ENCODE data around the gene INPP5F.

INPP5F gene

DNA sequence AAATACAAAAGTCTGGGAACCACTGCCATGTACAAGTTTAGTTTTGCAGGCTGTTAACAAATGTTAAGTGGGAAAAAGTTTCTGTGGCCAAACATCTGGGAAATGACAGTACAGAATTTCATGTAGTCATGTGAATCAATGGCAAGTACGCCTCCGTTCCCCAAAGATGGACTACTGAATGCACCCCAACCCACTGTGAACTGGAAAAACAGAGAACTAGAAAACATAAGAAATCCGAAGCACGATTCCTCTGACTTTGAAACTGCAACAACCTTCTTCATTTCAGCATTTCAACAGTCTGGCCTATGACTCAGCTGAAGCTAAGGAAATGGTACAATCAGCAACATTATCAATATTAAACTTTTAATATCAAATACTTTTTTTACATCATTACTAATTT, 105.0 kb downstream of the INPP5F start:
- Histone ChIP-seq H3K23ac (ENCODE audit: low read length) (no peak overlapping the region), H3K4me1 (ENCODE audit: control insufficient read depth in 1 of 2, insufficient read depth in 2 of 2, low read length in 2 of 2) (peaks cover 0 to 2% of the 10 kb centered on the region in 2 experiments), H3K9ac (ENCODE audit: low read length) (no peak overlapping the region), H3K18ac (ENCODE audit: low read length) (no peak overlapping the region), H2BK12ac (ENCODE audit: low read length) (no peak overlapping the region), H2AFZ (ENCODE audit: insufficient read depth, low read length, poor library complexity) (no peak overlapping the region), H3K4me3 (ENCODE audit: low read depth, low read length) (no peak overlapping the region), H2BK120ac (ENCODE audit: insufficient read depth, low read length, poor library complexity) (no peak overlapping the region), H3K36me3 (ENCODE audit: control insufficient read depth in 1 of 2, insufficient read depth in 2 of 2, low read length in 2 of 2) (peaks cover 18 to 41% of the 10 kb centered on the region in 2 experiments), H3K4me2 (ENCODE audit: low read length) (no peak overlapping the region), H3K27ac (ENCODE audit: low read depth, low read length) (no peak overlapping the region), H3K9me3 (ENCODE audit: insufficient read depth, low read depth, low read length) (no peaks in the 10 kb centered on the region), H2BK5ac (ENCODE audit: low read depth, low read length, poor library complexity) (no peak overlapping the region), H4K8ac (ENCODE audit: low read depth, low read length) (no peak overlapping the region), H3K27me3 (ENCODE audit: insufficient read depth, low read length) (no peaks in the 10 kb centered on the region), H2AK5ac (ENCODE audit: low read length) (no peak overlapping the region), H4K91ac (ENCODE audit: low read depth, low read length) (no peak overlapping the region), H3K4ac (ENCODE audit: low read depth, low read length) (no peak overlapping the region), H4K12ac (ENCODE audit: low read depth, low read length) (no peak overlapping the region), H3K14ac (ENCODE audit: low read length) (no peak overlapping the region), H3K79me1 (ENCODE audit: low read length) (no peaks in the 10 kb centered on the region), H3K79me2 (ENCODE audit: control insufficient read depth, insufficient read depth, low read length, poor library complexity) (no peaks in the 10 kb centered on the region)
- no peak for DNase-seq
- WGBS (ENCODE audit: extremely low coverage, insufficient coverage, insufficient read length) = no CpG with 5 or more reads among the region's 4 CpGs

DNA sequence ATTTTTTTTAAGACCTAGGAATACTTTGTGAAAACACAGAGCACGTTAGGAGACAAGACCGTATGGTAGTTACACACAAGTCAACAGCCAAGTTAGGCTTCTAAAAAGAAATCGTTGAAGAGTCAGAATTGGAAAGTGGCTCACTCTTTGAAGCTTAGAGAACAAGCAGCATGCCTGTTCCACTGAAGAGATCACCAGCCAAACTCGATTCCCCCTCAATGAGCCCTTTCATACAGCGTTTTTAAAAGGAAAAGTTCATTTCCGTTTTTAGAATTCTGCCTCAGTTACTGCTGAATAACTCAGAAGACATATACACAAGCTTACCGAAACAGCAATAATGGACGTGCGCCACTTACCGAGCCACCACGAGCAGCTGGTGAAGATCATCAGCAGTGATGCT, 105.8 kb downstream of the INPP5F start:
- H3K27me3 ChIP-seq (ENCODE audit: insufficient read depth, low read length) = no peaks in the 10 kb centered on the region
- H3K27ac ChIP-seq (ENCODE audit: low read depth, low read length) = no peak overlapping the region
- H2AK5ac ChIP-seq (ENCODE audit: low read length) = no peak overlapping the region
- no peak overlapping the region for H4K8ac ChIP-seq (ENCODE audit: low read depth, low read length)
- no peak overlapping the region for H3K9ac ChIP-seq (ENCODE audit: low read length)
- H4K91ac ChIP-seq (ENCODE audit: low read depth, low read length) = no peak overlapping the region
- no peak overlapping the region for H3K18ac ChIP-seq (ENCODE audit: low read length)
- H3K14ac ChIP-seq (ENCODE audit: low read length) = no peak overlapping the region
- H2BK12ac ChIP-seq (ENCODE audit: low read length) = no peak overlapping the region
- peaks cover 0 to 2% of the 10 kb centered on the region in 2 experiments for H3K4me1 ChIP-seq (ENCODE audit: control insufficient read depth in 1 of 2, insufficient read depth in 2 of 2, low read length in 2 of 2)
- no peak overlapping the region for H3K4ac ChIP-seq (ENCODE audit: low read depth, low read length)
- no peak overlapping the region for H2BK5ac ChIP-seq (ENCODE audit: low read depth, low read length, poor library complexity)
- H3K79me2 ChIP-seq (ENCODE audit: control insufficient read depth, insufficient read depth, low read length, poor library complexity) = no peaks in the 10 kb centered on the region
- H2BK120ac ChIP-seq (ENCODE audit: insufficient read depth, low read length, poor library complexity) = no peak overlapping the region
- H4K12ac ChIP-seq (ENCODE audit: low read depth, low read length) = no peak overlapping the region
- H3K79me1 ChIP-seq (ENCODE audit: low read length) = no peaks in the 10 kb centered on the region
- no peak overlapping the region for H3K4me3 ChIP-seq (ENCODE audit: low read depth, low read length)
- no peak for DNase-seq
- H3K23ac ChIP-seq (ENCODE audit: low read length) = no peak overlapping the region
- no peak overlapping the region for H3K4me2 ChIP-seq (ENCODE audit: low read length)
- peaks cover 21 to 44% of the 10 kb centered on the region in 2 experiments for H3K36me3 ChIP-seq (ENCODE audit: control insufficient read depth in 1 of 2, insufficient read depth in 2 of 2, low read length in 2 of 2)
- no peaks in the 10 kb centered on the region for H3K9me3 ChIP-seq (ENCODE audit: insufficient read depth, low read depth, low read length)
- H2AFZ ChIP-seq (ENCODE audit: insufficient read depth, low read length, poor library complexity) = no peak overlapping the region
- no CpG with 5 or more reads among the region's 11 CpGs for WGBS (ENCODE audit: extremely low coverage, insufficient coverage, insufficient read length)

DNA sequence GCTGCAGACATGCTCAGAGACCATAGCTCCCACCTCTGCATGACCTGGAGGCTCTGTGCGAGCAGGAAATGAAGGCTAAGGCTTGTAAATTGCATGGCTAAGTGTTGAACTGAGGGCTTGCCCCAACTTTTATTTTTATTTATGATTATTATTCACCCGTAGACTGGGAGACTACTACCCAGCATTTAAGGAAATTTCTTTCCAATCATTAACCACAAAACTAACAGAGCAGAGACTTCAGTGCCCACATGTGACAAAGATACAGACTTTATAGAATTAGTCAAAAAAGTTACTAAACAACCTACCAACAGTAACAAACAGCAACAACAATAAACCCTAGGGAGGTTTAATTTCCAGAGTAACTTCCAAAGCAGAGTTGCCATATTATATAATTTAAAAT, 107.1 kb downstream of the INPP5F start:
- no peak overlapping the region for H3K23ac ChIP-seq (ENCODE audit: low read length)

DNA sequence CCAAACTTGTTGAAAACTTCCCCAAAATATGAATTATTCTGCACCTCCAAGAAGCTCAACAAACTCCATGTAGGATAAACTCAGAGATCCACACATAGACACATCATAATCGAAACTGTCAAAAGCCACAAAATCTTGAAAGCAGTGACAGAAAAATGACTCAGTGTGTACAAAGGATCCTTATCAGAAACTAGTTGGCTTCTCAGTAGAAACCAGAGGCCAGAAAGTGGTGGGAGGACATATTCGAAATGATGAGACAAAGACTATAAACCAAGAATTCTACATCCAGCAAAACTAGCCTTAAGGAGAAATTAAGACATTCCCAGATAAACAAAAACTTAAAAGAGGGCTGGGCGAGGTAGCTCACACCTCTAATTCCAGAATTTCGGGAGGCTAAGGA, 108.3 kb downstream of the INPP5F start:
- H3K36me3 ChIP-seq (ENCODE audit: control insufficient read depth in 1 of 2, insufficient read depth in 2 of 2, low read length in 2 of 2) = peaks cover 24 to 49% of the 10 kb centered on the region in 2 experiments
- H3K79me2 ChIP-seq (ENCODE audit: control insufficient read depth, insufficient read depth, low read length, poor library complexity) = no peaks in the 10 kb centered on the region
- H2AK5ac ChIP-seq (ENCODE audit: low read length) = no peak overlapping the region
- no peak overlapping the region for H4K8ac ChIP-seq (ENCODE audit: low read depth, low read length)
- H3K27me3 ChIP-seq (ENCODE audit: insufficient read depth, low read length) = no peaks in the 10 kb centered on the region
- no peak overlapping the region for H3K4me2 ChIP-seq (ENCODE audit: low read length)
- H3K9ac ChIP-seq (ENCODE audit: low read length) = no peak overlapping the region
- H3K14ac ChIP-seq (ENCODE audit: low read length) = no peak overlapping the region
- H3K4ac ChIP-seq (ENCODE audit: low read depth, low read length) = no peak overlapping the region
- peaks cover 0 to 2% of the 10 kb centered on the region in 2 experiments for H3K4me1 ChIP-seq (ENCODE audit: control insufficient read depth in 1 of 2, insufficient read depth in 2 of 2, low read length in 2 of 2)
- H2BK120ac ChIP-seq (ENCODE audit: insufficient read depth, low read length, poor library complexity) = no peak overlapping the region
- WGBS (ENCODE audit: extremely low coverage, insufficient coverage, insufficient read length) = no CpG with 5 or more reads among the region's 4 CpGs
- no peak overlapping the region for H3K23ac ChIP-seq (ENCODE audit: low read length)
- H3K9me3 ChIP-seq (ENCODE audit: insufficient read depth, low read depth, low read length) = no peaks in the 10 kb centered on the region
- no peak overlapping the region for H2BK5ac ChIP-seq (ENCODE audit: low read depth, low read length, poor library complexity)
- H4K91ac ChIP-seq (ENCODE audit: low read depth, low read length) = no peak overlapping the region
- H2BK12ac ChIP-seq (ENCODE audit: low read length) = no peak overlapping the region
- H3K18ac ChIP-seq (ENCODE audit: low read length) = no peak overlapping the region
- no peak overlapping the region for H3K4me3 ChIP-seq (ENCODE audit: low read depth, low read length)
- DNase-seq = no peak
- no peaks in the 10 kb centered on the region for H3K79me1 ChIP-seq (ENCODE audit: low read length)
- H4K12ac ChIP-seq (ENCODE audit: low read depth, low read length) = no peak overlapping the region
- no peak overlapping the region for H2AFZ ChIP-seq (ENCODE audit: insufficient read depth, low read length, poor library complexity)
- no peak overlapping the region for H3K27ac ChIP-seq (ENCODE audit: low read depth, low read length)

More for the DNA sequence above, 107.1 kb downstream of the INPP5F start:
- Histone ChIP-seq H4K91ac (ENCODE audit: low read depth, low read length) (no peak overlapping the region), H2BK5ac (ENCODE audit: low read depth, low read length, poor library complexity) (no peak overlapping the region), H3K9me3 (ENCODE audit: insufficient read depth, low read depth, low read length) (no peaks in the 10 kb centered on the region), H3K9ac (ENCODE audit: low read length) (no peak overlapping the region), H3K36me3 (ENCODE audit: control insufficient read depth in 1 of 2, insufficient read depth in 2 of 2, low read length in 2 of 2) (peaks cover 22 to 43% of the 10 kb centered on the region in 2 experiments), H4K8ac (ENCODE audit: low read depth, low read length) (no peak overlapping the region), H3K18ac (ENCODE audit: low read length) (no peak overlapping the region), H3K27me3 (ENCODE audit: insufficient read depth, low read length) (no peaks in the 10 kb centered on the region), H3K79me1 (ENCODE audit: low read length) (no peaks in the 10 kb centered on the region), H2BK120ac (ENCODE audit: insufficient read depth, low read length, poor library complexity) (no peak overlapping the region), H3K79me2 (ENCODE audit: control insufficient read depth, insufficient read depth, low read length, poor library complexity) (no peaks in the 10 kb centered on the region), H3K4ac (ENCODE audit: low read depth, low read length) (no peak overlapping the region), H3K14ac (ENCODE audit: low read length) (no peak overlapping the region), H3K4me3 (ENCODE audit: low read depth, low read length) (no peak overlapping the region), H4K12ac (ENCODE audit: low read depth, low read length) (no peak overlapping the region), H2BK12ac (ENCODE audit: low read length) (no peak overlapping the region), H2AK5ac (ENCODE audit: low read length) (no peak overlapping the region), H3K4me1 (ENCODE audit: control insufficient read depth in 1 of 2, insufficient read depth in 2 of 2, low read length in 2 of 2) (peaks cover 0 to 2% of the 10 kb centered on the region in 2 experiments), H3K27ac (ENCODE audit: low read depth, low read length) (no peak overlapping the region), H2AFZ (ENCODE audit: insufficient read depth, low read length, poor library complexity) (no peak overlapping the region), H3K4me2 (ENCODE audit: low read length) (no peak overlapping the region)
- no CpG with 5 or more reads among the region's 2 CpGs for whole genome bisulfite sequencing (ENCODE audit: extremely low coverage, insufficient coverage, insufficient read length)
- DNase-seq = no peak
